DMS 273 treated with DMSO at 0.1 percent for 48 hours (cell line): ENCODE data around the gene ITGB1BP1.

ENCODE experiments used
- DNase-seq: peaks from one replicate; lab custom pipeline; 2025; lab: John Stamatoyannopoulos, UW

Gene ITGB1BP1

GRCh38 chr2:9423100-9423921 is at the start of gene ITGB1BP1, which contains the start of gene CPSF3:
Gene ITGB1BP1, minus strand, starts transcription at chr2:9423528. Its CDS starts 4,831 bp downstream, at chr2:9418697.
Gene CPSF3, plus strand, starts transcription at chr2:9423654. Its CDS starts 120 bp downstream, at chr2:9423774.
- peak; percentile 95 for DNase-seq

GRCh38 chr2:9472511-9472910 is 49.2 kb upstream of the ITGB1BP1 start:
- no peak for DNase-seq

GRCh38 chr2:9471206-9471605 is 47.9 kb upstream of the ITGB1BP1 start:
- DNase-seq: no peak

- DNase-seq: no peak
These were observed 44.4 kb upstream of the ITGB1BP1 start for GRCh38 chr2:9467687-9468086.

- no peak for DNase-seq
These were observed 42.9 kb upstream of the ITGB1BP1 start for GRCh38 chr2:9466147-9466683.

GRCh38 chr2:9465170-9465569 is 41.8 kb upstream of the ITGB1BP1 start:
- no peak for DNase-seq

GRCh38 chr2:9463698-9464034 is 40.3 kb upstream of the ITGB1BP1 start:
- peak; percentile 29 for DNase-seq

GRCh38 chr2:9462886-9463697 is 39.8 kb upstream of the ITGB1BP1 start:
- DNase-seq: peak; percentile 6

GRCh38 chr2:9462313-9462712 is 39.0 kb upstream of the ITGB1BP1 start:
- DNase-seq: no peak

- no peak for DNase-seq
These were observed 37.8 kb upstream of the ITGB1BP1 start for GRCh38 chr2:9461079-9461478.

GRCh38 chr2:9460441-9461017 is 37.2 kb upstream of the ITGB1BP1 start:
- DNase-seq: no peak

GRCh38 chr2:9451231-9451630 is 27.9 kb upstream of the ITGB1BP1 start:
- DNase-seq: no peak

GRCh38 chr2:9445089-9445488 is 21.8 kb upstream of the ITGB1BP1 start:
- DNase-seq: no peak

GRCh38 chr2:9443526-9443925 is 20.2 kb upstream of the ITGB1BP1 start:
- DNase-seq: no peak

- DNase-seq: no peak
These were observed 18.2 kb upstream of the ITGB1BP1 start for GRCh38 chr2:9441556-9441955.

- DNase-seq: no peak
These were observed 16.9 kb upstream of the ITGB1BP1 start for GRCh38 chr2:9440058-9440727.

- no peak for DNase-seq
These were observed 16.2 kb upstream of the ITGB1BP1 start for GRCh38 chr2:9439536-9439935.

GRCh38 chr2:9434489-9434888 is 11.2 kb upstream of the ITGB1BP1 start:
- no peak for DNase-seq

GRCh38 chr2:9430316-9431293 is 7.3 kb upstream of the ITGB1BP1 start:
- DNase-seq: no peak

GRCh38 chr2:9428965-9429577 is 5.7 kb upstream of the ITGB1BP1 start:
- no peak for DNase-seq
